H1 (cell line): ENCODE data around the gene ITFG2. TPM values are rescaled to one million over a fixed set of nuclear protein-coding genes. Genes with fewer than 3 reads are reported as not detected.
A peak's percentile ranks its signal among the peaks of the same experiment; 100 is the strongest.

Experiments
- CTCF ChIA-PET: fragments of 300-600 bp; sonication (Branson Sonifier 250); formaldehyde crosslinking; loops from one replicate; lab custom pipeline; 2021; ENCODE audit not compliant: partially characterized antibody; lab: Charles Lee
- POLR2A ChIA-PET: fragments of 300-600 bp; sonication (Branson Sonifier 250); formaldehyde crosslinking; loops from one replicate; lab custom pipeline; 2021; ENCODE audit warnings: inconsistent platforms; ENCODE audit not compliant: partially characterized antibody; lab: Charles Lee
- DNase-seq, 2 experiments: peaks; one replicate each; pipeline versions ENCODE4 v3.0.0 to v3.0.0-alpha.2; 2010 to 2022; ENCODE audit warnings: low spot score in 2 of 2, low read depth in 1 of 2, mixed read lengths in 1 of 2
- FAIRE-seq: peaks from 2 replicates; lab custom pipeline; 2011; peaks lifted over from hg19 to GRCh38; lab: Jason Lieb, UNC
- H2AFZ ChIP-seq: 2 replicates; pipeline ENCODE4 v1.8.1; 2012; ENCODE audit warnings: low read length, inconsistent platforms
- H2AK5ac ChIP-seq: 2 replicates; pipeline ENCODE4 v1.6.1; 2013; ENCODE audit warnings: low read depth, low read length
- H2BK120ac ChIP-seq: replicated peaks from 2 replicates; pipeline ENCODE3; 2013; ENCODE audit warnings: low read depth, low read length, inconsistent platforms
- H2BK12ac ChIP-seq: 2 replicates; pipeline ENCODE4 v1.6.1; 2013; ENCODE audit warnings: low read depth, low read length
- H2BK15ac ChIP-seq: 2 replicates; pipeline ENCODE4 v1.6.1; 2013; ENCODE audit warnings: low read length
- H2BK20ac ChIP-seq: 2 replicates; pipeline ENCODE4 v1.6.1; 2013; ENCODE audit warnings: low read length
- H2BK5ac ChIP-seq: 2 replicates; pipeline ENCODE4 v1.6.1; 2013; ENCODE audit warnings: low read depth, low read length
- H3K14ac ChIP-seq: 2 replicates; pipeline ENCODE4 v1.6.1; 2013; ENCODE audit warnings: inconsistent platforms; ENCODE audit not compliant: insufficient read length
- H3K18ac ChIP-seq: 2 replicates; pipeline ENCODE4 v1.6.1; 2013; ENCODE audit warnings: low read length; ENCODE audit errors: extremely low read depth
- H3K23ac ChIP-seq: 2 replicates; pipeline ENCODE4 v1.6.1; 2013; ENCODE audit warnings: inconsistent platforms; ENCODE audit not compliant: insufficient read length
- H3K23me2 ChIP-seq: 2 replicates; pipeline ENCODE4 v1.6.1; 2013; ENCODE audit warnings: low read depth, low read length
- H3K27ac ChIP-seq: 2 replicates; pipeline ENCODE4 v1.6.1; 2011; ENCODE audit warnings: low read depth, low read length, inconsistent platforms
- H3K27me3 ChIP-seq, 4 experiments: replicated peaks in 1 of 4; 1 replicate in 1 of 4; 2 replicates in 3 of 4; pipeline versions ENCODE4 v1.6.1 to v1.8.1; 2011 to 2013; ENCODE audit warnings: low read length in 3 of 4, mild to moderate bottlenecking in 3 of 4, inconsistent platforms in 2 of 4, mixed read lengths in 2 of 4, moderate library complexity in 1 of 4; ENCODE audit not compliant: control insufficient read depth in 3 of 4, insufficient read depth in 3 of 4; ENCODE audit errors: extremely low read depth in 1 of 4
- H3K36me3 ChIP-seq, 4 experiments: 2 replicates each; pipeline versions ENCODE4 v1.6.1 to v1.8.1; 2011 to 2013; ENCODE audit warnings: mild to moderate bottlenecking in 4 of 4, low read length in 3 of 4, moderate library complexity in 2 of 4, control low read depth in 1 of 4, inconsistent platforms in 1 of 4; ENCODE audit not compliant: insufficient read depth in 4 of 4, control insufficient read depth in 2 of 4
- H3K4ac ChIP-seq: replicated peaks from 2 replicates; pipeline ENCODE3; 2013; ENCODE audit warnings: low read length, low read depth, mixed read lengths, inconsistent platforms; ENCODE audit not compliant: insufficient read length
- H3K4me1 ChIP-seq, 4 experiments: replicated peaks in 1 of 4; 1 replicate in 1 of 4; 2 replicates in 3 of 4; pipeline versions ENCODE4 v1.6.1 to v1.8.1; 2011 to 2013; ENCODE audit warnings: low read length in 3 of 4, inconsistent platforms in 2 of 4, mixed read lengths in 1 of 4; ENCODE audit not compliant: insufficient read depth in 4 of 4, control insufficient read depth in 3 of 4
- H3K4me2 ChIP-seq, 2 experiments: 2 replicates each; pipeline versions ENCODE4 v1.6.1 to v1.8.1; 2011 to 2013; ENCODE audit warnings: low read depth in 2 of 2, low read length in 2 of 2, control low read depth in 1 of 2, inconsistent platforms in 1 of 2, mild to moderate bottlenecking in 1 of 2; ENCODE audit not compliant: insufficient read depth in 1 of 2
- H3K4me3 ChIP-seq, 4 experiments: fragments of 200-600, 300-600 bp in 1 of 4; sonication (generic), shearing (Covaris generic), sonication (Bioruptor Twin) in 1 of 4; 2 replicates each; pipeline versions ENCODE4 v1.5.1 to v1.8.1; 2011 to 2016; ENCODE audit warnings: low read length in 4 of 4, low read depth in 3 of 4, control low read depth in 2 of 4, inconsistent platforms in 2 of 4, mild to moderate bottlenecking in 2 of 4, mixed read lengths in 1 of 4, moderate library complexity in 1 of 4; ENCODE audit not compliant: insufficient read depth in 2 of 4; ENCODE audit errors: extremely low read depth in 1 of 4
- H3K56ac ChIP-seq: replicated peaks from 2 replicates; pipeline ENCODE3; 2013; ENCODE audit warnings: low read depth, mild to moderate bottlenecking, mixed read lengths, low read length, inconsistent platforms; ENCODE audit not compliant: insufficient read length
- H3K79me1 ChIP-seq: 2 replicates; pipeline ENCODE4 v1.6.1; 2013; ENCODE audit warnings: low read depth, low read length, control low read depth
- H3K79me2 ChIP-seq, 2 experiments: 2 replicates each; pipeline versions ENCODE4 v1.6.1 to v1.8.1; 2012 to 2013; ENCODE audit warnings: low read length in 2 of 2, mild to moderate bottlenecking in 2 of 2, inconsistent platforms in 1 of 2; ENCODE audit not compliant: insufficient read depth in 2 of 2, control insufficient read depth in 1 of 2
- H3K9ac ChIP-seq, 4 experiments: replicated peaks in 1 of 4; 1 replicate in 1 of 4; 2 replicates in 3 of 4; pipeline versions ENCODE4 v1.6.1 to v1.8.1; 2011 to 2013; ENCODE audit warnings: low read depth in 3 of 4, low read length in 3 of 4, control low read depth in 2 of 4, mild to moderate bottlenecking in 2 of 4, moderate library complexity in 2 of 4, inconsistent platforms in 1 of 4; ENCODE audit errors: extremely low read depth in 1 of 4
- H3K9me3 ChIP-seq, 2 experiments: 2 replicates each; pipeline versions ENCODE4 v1.6.1 to v1.8.1; 2012 to 2013; ENCODE audit warnings: mild to moderate bottlenecking in 2 of 2, moderate library complexity in 2 of 2, control low read depth in 1 of 2, inconsistent platforms in 1 of 2, low read depth in 1 of 2, low read length in 1 of 2, mixed read lengths in 1 of 2; ENCODE audit not compliant: insufficient read depth in 2 of 2
- H4K20me1 ChIP-seq, 2 experiments: replicated peaks in 1 of 2; 2 replicates each; pipeline versions ENCODE3 to v1.8.1; 2011 to 2013; ENCODE audit warnings: inconsistent platforms in 2 of 2, low read length in 2 of 2, mild to moderate bottlenecking in 1 of 2; ENCODE audit not compliant: insufficient read depth in 2 of 2, control insufficient read depth in 1 of 2
- H4K5ac ChIP-seq: 2 replicates; pipeline ENCODE4 v1.6.1; 2013; ENCODE audit warnings: low read length, low read depth, mixed read lengths, inconsistent platforms; ENCODE audit not compliant: insufficient read length
- H4K8ac ChIP-seq: 2 replicates; pipeline ENCODE4 v1.8.0; 2013; ENCODE audit warnings: mild to moderate bottlenecking, moderate library complexity, low read length, inconsistent platforms; ENCODE audit not compliant: insufficient read depth; ENCODE audit errors: extremely low read depth
- H4K91ac ChIP-seq: replicated peaks from 2 replicates; pipeline ENCODE3; 2013; ENCODE audit warnings: low read length, mixed read lengths, inconsistent platforms; ENCODE audit not compliant: insufficient read length
- POLR2AphosphoS5 ChIP-seq: IDR thresholded peaks from 2 replicates; pipeline ENCODE4 v1.6.1; 2011; ENCODE audit warnings: low read depth, low read length
- WGBS, 2 experiments: shearing (Covaris generic) in 1 of 2; methylation state at CpG; one replicate each; pipeline versions ENCODE4 v1.1.6 to v1.1.7; 2013 to 2015; ENCODE audit warnings: low lambda C conversion rate in 2 of 2, mixed read lengths in 2 of 2, inconsistent platforms in 1 of 2, low coverage in 1 of 2, missing lambda C conversion rate in 1 of 2; ENCODE audit not compliant: insufficient replicate concordance in 2 of 2, insufficient coverage in 1 of 2, insufficient read length in 1 of 2; ENCODE audit errors: extremely low coverage in 1 of 2, missing lambda C conversion rate in 1 of 2; 5-methylcytosine and 5-hydroxymethylcytosine counted together
- polyA plus RNA-seq, 7 experiments: library from polyadenylated mRNA; depleted of rRNA in 3 of 7; stranded (reverse) in 5 of 7; unstranded in 2 of 7; fragments of >200 nt in 5 of 7; fragments of 200-250 nt in 2 of 7; gene quantifications; 1 replicate in 5 of 7; 2 replicates in 1 of 7; 4 replicates in 1 of 7; pipeline versions ENCODE4 v1.2.1 to v1.2.3, GENCODE V29; 2011 to 2013; ENCODE audit warnings: missing spikeins in 2 of 7, mixed read lengths in 2 of 7
- total RNA-seq: library from RNA; stranded (reverse); fragmentation: NEBNext Ultra II Directional; extraction: Animal tissue kit (Norgen Biotek cat#: 25700); gene quantifications from 2 replicates; pipeline ENCODE4 v1.2.1, GENCODE V29; 2021

The ITFG2 gene
- total and polyA plus RNA-seq, 2 of the 8 experiments (the other 6 are each of a cell fraction or from before 2014, with no cell fraction given): 15.0 to 22.9 TPM

DNA sequence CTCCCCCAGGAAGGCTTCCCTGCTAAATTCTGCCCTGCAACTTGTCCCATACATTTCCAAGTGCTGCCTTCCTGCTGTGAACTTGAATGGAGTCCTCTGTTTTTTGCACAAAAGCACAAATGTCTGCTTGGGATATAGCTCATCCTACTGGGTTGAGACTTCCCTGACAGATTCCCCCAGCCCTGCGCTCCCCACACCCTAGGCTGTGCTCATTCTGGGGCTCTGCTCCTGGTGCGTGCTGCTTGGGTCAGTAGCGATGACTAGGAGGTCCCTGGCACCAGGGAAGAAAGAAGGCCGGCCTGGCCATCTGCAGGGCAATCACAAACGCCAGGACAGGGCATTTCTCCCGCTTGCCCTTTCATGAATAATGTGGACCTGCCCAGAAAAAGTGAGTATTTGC, 46.9 kb upstream of the ITFG2 start:
- no peak overlapping the region for H3K4me3 ChIP-seq
- H2BK15ac ChIP-seq: no peak overlapping the region
- no peak overlapping the region; the same call in 1 of the 2 replicates for H3K18ac ChIP-seq
- no peaks in the 10 kb centered on the region for H3K36me3 ChIP-seq
- H3K27ac ChIP-seq: no peak overlapping the region
- no peak for TF ChIP-seq POLR2AphosphoS5
- no peak overlapping the region for H3K23ac ChIP-seq
- H2BK5ac ChIP-seq: no peak overlapping the region
- no peak overlapping the region for H4K8ac ChIP-seq
- H3K9me3 ChIP-seq: no peaks in the 10 kb centered on the region
- ChIA-PET POLR2A (interaction anchor here (1.1 to 1.2 kb wide), 2 partner anchors 14 kb away, joined by 4 to 5 read pairs; no protein-coding TSS in a partner anchor), CTCF (interaction anchor here (1.6 to 2.7 kb wide), 2 partner anchors 19 to 75 kb away, joined by 5 to 19 read pairs; no protein-coding TSS in a partner anchor)
- no peak overlapping the region for H3K14ac ChIP-seq
- H3K56ac ChIP-seq: no peak overlapping the region
- H3K4ac ChIP-seq: no peak overlapping the region
- no peak overlapping the region for H3K4me2 ChIP-seq
- H4K91ac ChIP-seq: no peak overlapping the region
- H4K5ac ChIP-seq: no peak overlapping the region
- FAIRE-seq (no peak), DNase-seq (no peak)
- H3K9ac ChIP-seq: no peak overlapping the region
- H3K23me2 ChIP-seq: no peaks in the 10 kb centered on the region
- no peaks in the 10 kb centered on the region; a peak in 1 of 7 replicates for H3K4me1 ChIP-seq
- no peak overlapping the region for H2AK5ac ChIP-seq
- peaks cover 0 to 3% of the 10 kb centered on the region in 2 experiments for H4K20me1 ChIP-seq
- no peak overlapping the region for H2BK12ac ChIP-seq
- H2BK120ac ChIP-seq: no peak overlapping the region
- H2AFZ ChIP-seq: no peak overlapping the region
- no peaks in the 10 kb centered on the region for H3K79me2 ChIP-seq
- peaks cover 0 to 1% (median 0%) of the 10 kb centered on the region in 4 experiments; a peak in 1 of 7 replicates for H3K27me3 ChIP-seq
- 0 out of 2 replicates have a peak overlapping the region, but pooled peaks have one; percentile 35 for H2BK20ac ChIP-seq
- 79% methylated on average over 6 of the region's 6 CpGs; no CpG with 5 or more reads in 1 of the 2 experiments for WGBS, 2 experiments
- H3K79me1 ChIP-seq: no peaks in the 10 kb centered on the region
